Activated T-helper 2 cell treated with anti-CD3 and anti-CD28 coated beads, Interferon-gamma antibody, Interleukin-2, Interleukin-4, amounts not matched to agents 10 μg/mL and 5 μg/mL and 100 μg/mL, durations not matched to agents 14 hours and 24 hours and 36 hours (primary cell): ENCODE measurements around the gene THSD8. TPM values are rescaled to one million over a fixed set of nuclear protein-coding genes. Genes with fewer than 3 reads are reported as not detected.

ENCODE experiments used
- DNase-seq: peaks from one replicate; pipeline ENCODE4 v3.0.0; 2021; ENCODE audit warnings: low spot score
- H3K27ac Mint-ChIP-seq: one replicate; pipeline ENCODE4 v1.8.0; 2021; ENCODE audit warnings: mixed read lengths
- H3K27me3 Mint-ChIP-seq: one replicate; pipeline ENCODE4 v1.8.0; 2021; ENCODE audit warnings: low read depth, mixed read lengths
- H3K36me3 Mint-ChIP-seq: one replicate; pipeline ENCODE4 v1.8.0; 2021; ENCODE audit warnings: low read depth, mixed read lengths
- H3K4me1 Mint-ChIP-seq: one replicate; pipeline ENCODE4 v1.8.0; 2021; ENCODE audit warnings: low read depth, mixed read lengths
- H3K4me3 Mint-ChIP-seq: one replicate; pipeline ENCODE4 v1.8.0; 2021; ENCODE audit warnings: low read depth, mild to moderate bottlenecking, moderate library complexity, mixed read lengths
- H3K9me3 Mint-ChIP-seq: one replicate; pipeline ENCODE4 v1.8.0; 2021; ENCODE audit warnings: mixed read lengths
- intact Hi-C: fragments of 100-400 bp; cut with micrococcal nuclease; formaldehyde crosslinking; loops from one replicate; pipeline ENCODE4 v1.15.1; 2023
- total RNA-seq: library from RNA; stranded (reverse); gene quantifications from 2 replicates; pipeline ENCODE4 v1.2.3, GENCODE V29; 2022

THSD8 gene
- 28.6 and 29.8 TPM in 2 replicates for total RNA-seq

DNA sequence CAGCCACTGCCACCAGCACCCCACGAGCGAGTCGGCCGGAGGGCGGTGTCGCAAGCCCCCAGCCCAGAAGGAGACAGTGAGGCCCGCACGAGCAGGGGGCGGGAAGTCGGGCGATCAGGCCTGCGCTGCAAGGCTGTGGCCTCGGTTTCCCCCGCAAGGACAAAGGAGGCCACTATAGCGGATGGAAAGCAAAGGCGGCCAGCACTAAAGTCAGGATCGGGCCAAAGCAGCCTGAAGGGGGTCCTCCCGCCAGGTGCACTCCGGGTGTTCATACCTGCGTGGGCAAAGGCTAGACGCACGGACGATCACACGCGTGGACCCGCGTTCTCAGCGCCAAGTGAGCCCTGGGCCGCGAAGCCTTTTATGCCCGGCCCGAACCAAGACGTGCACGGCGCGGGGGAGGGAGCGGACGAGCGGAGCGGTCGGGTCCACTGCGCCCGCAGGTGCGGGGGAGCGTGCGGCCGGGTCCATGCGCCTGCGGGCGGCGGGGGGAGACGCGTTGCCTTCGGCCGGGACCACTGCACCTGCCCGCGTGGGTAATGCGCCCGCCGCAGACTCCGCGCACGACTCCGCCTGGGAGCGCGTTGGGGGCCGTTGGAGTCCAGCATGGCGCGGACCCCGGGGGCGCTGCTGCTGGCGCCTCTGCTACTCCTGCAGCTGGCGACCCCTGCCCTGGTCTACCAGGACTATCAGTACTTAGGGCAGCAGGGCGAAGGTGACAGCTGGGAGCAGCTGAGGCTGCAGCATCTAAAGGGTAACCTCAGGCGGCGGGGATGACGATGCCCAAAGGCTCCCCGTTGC is at the start of gene THSD8, which contains the start of gene PRDX2:
THSD8 (plus strand) TSS at position 604 of the 801 bp plus-strand sequence; CDS start at position 607, 3 bp downstream.
PRDX2 (minus strand) TSS at position 335 of the 801 bp plus-strand sequence. CDS start 539 bp downstream, outside the sequence.
- intact Hi-C loops, result no loop called here
- Mint-ChIP-seq H3K4me1 (peaks cover 21% of the 10 kb centered on the region), H3K9me3 (no peaks in the 10 kb centered on the region)

DNA sequence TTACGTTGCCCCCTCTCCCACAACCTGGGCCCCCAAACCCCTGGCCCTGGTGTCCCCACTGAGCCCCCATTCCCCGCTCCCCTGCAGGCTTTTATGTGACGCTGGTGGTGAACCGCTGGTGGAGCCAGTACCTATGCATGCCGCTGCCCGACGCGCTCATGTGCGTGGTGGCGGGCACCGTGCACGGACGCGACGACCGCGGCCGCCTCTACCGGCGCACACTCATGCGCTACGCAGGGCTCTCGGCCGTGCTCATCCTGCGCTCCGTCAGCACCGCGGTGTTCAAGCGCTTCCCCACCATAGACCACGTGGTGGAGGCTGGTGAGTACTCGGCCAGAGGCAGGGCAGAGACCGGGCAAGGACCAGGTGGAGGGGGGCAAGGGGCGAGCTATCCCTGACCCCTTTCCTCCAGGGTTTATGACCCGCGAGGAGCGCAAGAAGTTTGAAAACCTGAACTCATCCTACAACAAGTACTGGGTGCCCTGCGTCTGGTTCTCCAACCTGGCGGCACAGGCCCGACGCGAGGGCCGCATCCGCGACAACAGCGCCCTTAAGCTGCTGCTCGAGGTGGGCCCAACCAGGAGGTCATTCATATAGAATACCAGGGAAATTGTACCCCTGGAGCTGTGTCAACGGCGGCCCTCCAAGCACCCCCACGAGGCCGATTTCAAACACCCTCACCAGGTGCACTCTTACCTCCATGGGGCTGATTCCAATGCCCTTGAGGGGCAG is 47.2 kb upstream of the THSD8 start:
- no peaks in the 10 kb centered on the region for H3K36me3 Mint-ChIP-seq
- peaks cover 11% of the 10 kb centered on the region for H3K27me3 Mint-ChIP-seq
- no peak overlapping the region for H3K4me3 Mint-ChIP-seq
- no peak for DNase-seq
- no peak overlapping the region for H3K27ac Mint-ChIP-seq
- intact Hi-C loops, result no loop called here
- no peaks in the 10 kb centered on the region for H3K9me3 Mint-ChIP-seq
- H3K4me1 Mint-ChIP-seq, result peaks cover 5% of the 10 kb centered on the region

More for the DNA sequence above, at the start of gene THSD8, which contains the start of gene PRDX2:
- Mint-ChIP-seq H3K4me3 (peak within 1 kb of the TSS; percentile 91), H3K36me3 (peaks cover 32% of the 10 kb centered on the region), H3K27me3 (no peaks in the 10 kb centered on the region), H3K27ac (peak within 1 kb of the TSS; percentile 87)
- DNase-seq, result peak; percentile 74

DNA sequence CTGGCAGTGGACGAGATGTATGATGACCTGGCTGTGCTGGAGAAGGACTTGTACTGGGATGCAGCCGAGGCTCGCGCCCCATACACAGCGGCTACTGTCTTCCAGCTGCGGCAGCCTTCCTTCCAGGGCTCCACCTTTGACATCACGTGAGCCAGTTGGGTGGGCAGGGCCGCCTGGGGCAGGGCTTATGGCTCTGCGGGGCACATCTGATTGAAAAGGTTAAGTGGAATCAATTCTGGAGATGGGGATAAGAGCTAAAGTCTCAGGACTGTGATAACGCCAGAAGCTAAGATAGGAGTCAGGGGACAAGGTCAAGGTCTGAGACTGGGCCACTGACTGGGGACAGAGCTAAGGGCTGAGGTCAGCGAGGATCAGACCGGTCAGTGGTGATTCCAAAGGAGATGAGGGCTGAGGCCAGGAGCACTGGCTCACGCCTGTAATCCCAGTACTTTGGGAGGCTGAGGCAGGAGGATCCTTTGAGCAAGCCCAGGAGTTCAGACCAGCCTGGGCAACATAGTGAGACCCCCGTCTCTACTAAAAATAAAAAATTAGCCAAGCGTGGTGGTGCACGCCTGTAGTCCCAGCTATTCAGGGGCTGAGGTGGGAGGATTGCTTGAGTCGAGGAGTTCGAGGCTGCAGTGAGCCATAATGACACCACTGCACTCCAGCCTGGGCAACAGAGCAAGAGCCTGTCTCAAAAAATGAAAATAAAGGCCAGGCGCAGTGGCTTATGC is 45.6 kb upstream of the THSD8 start:
- Mint-ChIP-seq H3K4me3 (no peak overlapping the region), H3K27ac (no peak overlapping the region), H3K36me3 (no peaks in the 10 kb centered on the region), H3K4me1 (peaks cover 4% of the 10 kb centered on the region), H3K27me3 (peaks cover 2% of the 10 kb centered on the region), H3K9me3 (no peaks in the 10 kb centered on the region)
- DNase-seq, result no peak
- intact Hi-C loops, result no loop called here

DNA sequence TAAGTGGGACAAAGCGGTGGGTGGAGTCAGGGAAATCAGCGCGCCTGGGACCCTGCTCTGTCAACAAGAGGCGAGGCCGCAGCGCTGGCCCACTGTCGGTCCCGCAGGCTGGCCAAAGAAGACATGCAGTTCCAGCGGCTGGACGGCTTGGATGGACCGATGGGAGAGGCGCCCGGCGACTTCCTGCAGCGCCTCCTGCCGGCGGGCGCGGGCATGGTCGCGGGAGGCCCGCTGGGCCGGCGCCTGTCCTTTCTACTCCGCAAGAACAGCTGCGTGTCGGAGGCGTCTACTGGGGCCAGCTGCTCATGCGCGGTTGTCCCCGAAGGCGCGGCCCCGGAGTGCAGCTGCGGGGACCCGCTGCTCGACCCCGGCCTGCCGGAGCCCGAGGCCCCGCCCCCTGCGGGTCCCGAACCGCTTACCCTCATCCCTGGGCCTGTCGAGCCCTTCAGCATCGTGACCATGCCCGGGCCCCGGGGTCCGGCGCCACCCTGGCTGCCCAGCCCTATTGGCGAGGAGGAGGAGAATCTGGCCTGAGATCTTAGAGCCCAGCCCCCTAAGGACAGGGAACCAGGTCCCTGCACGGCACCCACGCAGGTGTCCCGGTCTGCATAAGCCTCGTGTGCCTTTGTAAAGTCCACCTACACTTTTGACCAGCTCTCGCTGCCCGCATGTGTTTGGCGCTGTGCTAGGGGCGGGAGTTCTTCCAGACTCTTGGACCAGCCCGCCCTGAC is 44.2 kb upstream of the THSD8 start:
- intact Hi-C loops, result no loop called here
- peaks cover 4% of the 10 kb centered on the region for H3K4me1 Mint-ChIP-seq
- H3K36me3 Mint-ChIP-seq, result no peaks in the 10 kb centered on the region
- no peak overlapping the region for H3K27ac Mint-ChIP-seq
- no peaks in the 10 kb centered on the region for H3K9me3 Mint-ChIP-seq
- DNase-seq, result peak; percentile 65
- peaks cover 2% of the 10 kb centered on the region for H3K27me3 Mint-ChIP-seq
- peak overlapping the region; percentile 47 for H3K4me3 Mint-ChIP-seq

DNA sequence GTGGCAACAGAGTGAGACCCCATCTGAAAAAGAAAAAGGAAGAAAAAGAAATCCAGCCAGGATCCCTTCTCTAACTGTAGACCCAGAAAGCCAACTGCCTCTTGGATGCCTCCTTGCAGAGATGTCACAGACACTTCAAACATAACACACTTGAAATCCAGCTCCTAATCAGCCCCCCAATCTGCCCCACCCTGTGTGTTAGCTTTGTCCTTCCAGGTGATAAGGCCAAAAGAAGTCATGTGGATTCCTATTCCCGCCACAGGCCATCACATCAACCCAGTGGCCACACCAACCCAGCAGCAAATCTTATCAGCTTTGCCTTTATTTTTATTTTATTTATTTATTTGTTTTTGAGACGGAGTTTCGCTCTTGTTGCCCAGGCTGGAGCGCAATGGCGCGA is 42.2 kb upstream of the THSD8 start:
- Mint-ChIP-seq H3K27me3 (peaks cover 2% of the 10 kb centered on the region), H3K4me1 (peaks cover 4% of the 10 kb centered on the region), H3K27ac (peak overlapping the region; percentile 28), H3K36me3 (no peaks in the 10 kb centered on the region), H3K9me3 (no peaks in the 10 kb centered on the region), H3K4me3 (no peak overlapping the region)
- no peak for DNase-seq
- intact Hi-C loops, result loop anchor here (1.0 kb wide), 2 partner anchors 37 to 88 kb away; no protein-coding TSS in a partner anchor

DNA sequence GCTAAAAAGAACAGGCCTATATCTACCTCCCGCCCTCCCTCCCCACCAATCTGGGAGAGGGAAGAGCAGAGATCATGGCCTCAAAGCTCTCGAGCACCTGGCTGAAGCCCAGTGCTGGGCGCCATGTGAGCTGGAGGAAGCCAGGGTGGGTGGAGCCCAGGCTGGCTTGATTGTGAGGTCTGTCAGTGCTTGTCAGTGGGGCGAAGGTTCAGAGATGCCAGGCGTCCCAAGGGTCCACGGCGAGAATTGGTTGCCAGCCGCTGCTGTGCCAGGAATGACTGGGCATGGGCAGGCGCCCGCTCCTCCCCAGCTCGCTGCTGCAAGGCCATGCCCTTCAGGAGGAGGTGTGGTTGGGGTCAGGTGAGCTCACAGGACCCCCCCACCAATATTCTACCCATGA is 38.8 kb upstream of the THSD8 start:
- H3K9me3 Mint-ChIP-seq, result no peaks in the 10 kb centered on the region
- no peak for DNase-seq
- H3K4me1 Mint-ChIP-seq, result peaks cover 5% of the 10 kb centered on the region
- intact Hi-C loops, result no loop called here
- no peak overlapping the region for H3K4me3 Mint-ChIP-seq
- no peak overlapping the region for H3K27ac Mint-ChIP-seq
- no peaks in the 10 kb centered on the region for H3K36me3 Mint-ChIP-seq
- H3K27me3 Mint-ChIP-seq, result peaks cover 2% of the 10 kb centered on the region

DNA sequence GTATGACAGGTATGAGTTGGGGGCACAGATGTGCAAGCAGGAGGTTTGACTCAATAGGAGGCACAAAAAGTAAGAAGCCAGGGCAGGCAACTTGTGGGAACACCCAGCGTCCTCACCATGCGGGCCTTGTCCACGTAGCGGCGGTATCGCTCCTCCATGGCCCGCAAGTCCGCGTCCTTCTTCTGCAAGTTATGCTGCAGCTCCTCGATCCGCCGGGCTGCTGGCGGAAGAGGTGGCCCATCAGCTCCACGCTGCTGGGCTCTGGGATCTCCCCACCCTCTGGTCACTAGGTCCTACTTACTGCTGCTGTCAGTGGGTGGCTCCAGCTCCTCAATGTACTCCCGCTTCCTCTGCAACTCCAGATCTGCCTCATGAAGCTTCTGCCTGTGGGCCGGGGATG is 37.2 kb upstream of the THSD8 start:
- H3K9me3 Mint-ChIP-seq, result no peaks in the 10 kb centered on the region
- H3K27ac Mint-ChIP-seq, result no peak overlapping the region
- intact Hi-C loops, result no loop called here
- no peaks in the 10 kb centered on the region for H3K36me3 Mint-ChIP-seq
- H3K4me3 Mint-ChIP-seq, result no peak overlapping the region
- peaks cover 5% of the 10 kb centered on the region for H3K4me1 Mint-ChIP-seq
- no peaks in the 10 kb centered on the region for H3K27me3 Mint-ChIP-seq
- no peak for DNase-seq

DNA sequence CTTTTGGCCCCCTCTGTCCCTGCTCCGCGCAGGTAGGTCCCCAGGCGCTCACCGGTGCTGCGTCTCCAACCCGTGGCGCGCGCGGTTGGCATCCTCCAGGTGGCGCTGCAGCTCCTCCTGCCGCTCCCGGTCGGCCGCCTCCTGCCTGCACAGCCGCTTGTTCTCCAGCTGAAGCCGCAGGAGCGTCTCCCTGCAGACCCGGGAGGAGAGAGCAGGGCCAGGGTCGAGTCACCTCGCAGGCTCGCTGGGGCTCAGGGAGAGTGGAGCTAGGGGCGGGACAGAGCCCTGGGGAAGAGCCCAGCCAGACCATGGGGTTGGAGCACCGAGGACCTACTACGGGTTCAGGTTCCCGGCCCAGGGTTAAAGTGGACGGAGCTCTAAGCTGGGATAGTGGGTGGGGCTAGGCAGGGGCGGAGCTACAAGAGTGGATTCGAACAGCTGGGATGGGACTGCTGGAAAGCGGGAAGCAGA is 35.8 kb upstream of the THSD8 start:
- Mint-ChIP-seq H3K4me3 (peak overlapping the region; percentile 26), H3K27me3 (no peaks in the 10 kb centered on the region), H3K27ac (no peak overlapping the region), H3K4me1 (peaks cover 3% of the 10 kb centered on the region), H3K36me3 (no peaks in the 10 kb centered on the region), H3K9me3 (no peaks in the 10 kb centered on the region)
- DNase-seq, result peak; percentile 79
- intact Hi-C loops, result loop anchor here (1.0 kb wide), 2 partner anchors 30 to 81 kb away; no protein-coding TSS in a partner anchor

GRCh38 chr19:12767150-12767549 is 34.7 kb upstream of the THSD8 start:
- Mint-ChIP-seq H3K27ac (no peak overlapping the region), H3K9me3 (no peaks in the 10 kb centered on the region), H3K4me1 (peaks cover 3% of the 10 kb centered on the region), H3K4me3 (no peak overlapping the region), H3K27me3 (no peaks in the 10 kb centered on the region), H3K36me3 (no peaks in the 10 kb centered on the region)
- intact Hi-C loops, result no loop called here
- no peak for DNase-seq

GRCh38 chr19:12767666-12768065 is 34.2 kb upstream of the THSD8 start:
- Mint-ChIP-seq H3K36me3 (no peaks in the 10 kb centered on the region), H3K4me1 (peaks cover 3% of the 10 kb centered on the region), H3K27me3 (no peaks in the 10 kb centered on the region), H3K9me3 (no peaks in the 10 kb centered on the region), H3K27ac (no peak overlapping the region), H3K4me3 (no peak overlapping the region)
- intact Hi-C loops, result no loop called here
- no peak for DNase-seq

DNA sequence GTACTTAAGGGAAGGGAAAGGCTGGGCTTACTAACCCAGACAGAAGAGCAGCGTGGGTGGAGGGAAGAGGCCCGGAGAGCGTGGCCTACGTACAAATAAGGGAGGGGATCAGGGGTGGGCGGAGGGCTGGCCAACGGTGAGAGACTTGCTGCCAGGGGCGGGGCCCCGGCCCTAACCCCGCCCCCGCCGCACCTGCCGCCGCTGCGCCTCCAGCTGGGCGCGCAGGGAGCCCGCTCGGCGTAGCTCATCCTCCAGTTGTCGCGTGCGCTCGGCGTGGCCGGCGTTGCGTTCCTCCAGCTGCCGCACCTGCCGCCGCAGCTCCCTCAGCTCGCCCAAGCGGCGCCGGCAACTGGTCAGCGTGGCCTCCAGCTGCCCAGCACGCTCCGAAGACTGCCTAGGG is 32.2 kb upstream of the THSD8 start:
- no peak overlapping the region for H3K4me3 Mint-ChIP-seq
- intact Hi-C loops, result no loop called here
- DNase-seq, result no peak

GRCh38 chr19:12770922-12771321 is 30.9 kb upstream of the THSD8 start:
- no peak overlapping the region for H3K4me3 Mint-ChIP-seq
- intact Hi-C loops, result no loop called here

More for the DNA sequence above, 32.2 kb upstream of the THSD8 start:
- Mint-ChIP-seq H3K27me3 (no peaks in the 10 kb centered on the region), H3K4me1 (peaks cover 9% of the 10 kb centered on the region), H3K36me3 (no peaks in the 10 kb centered on the region), H3K27ac (no peak overlapping the region), H3K9me3 (no peaks in the 10 kb centered on the region)

More at GRCh38 chr19:12770922-12771321, 30.9 kb upstream of the THSD8 start:
- H3K36me3 Mint-ChIP-seq, result no peaks in the 10 kb centered on the region
- no peaks in the 10 kb centered on the region for H3K27me3 Mint-ChIP-seq
- no peak overlapping the region for H3K27ac Mint-ChIP-seq
- H3K9me3 Mint-ChIP-seq, result no peaks in the 10 kb centered on the region
- peaks cover 9% of the 10 kb centered on the region for H3K4me1 Mint-ChIP-seq
- no peak for DNase-seq
